ENCODE measurements around the gene SLC16A3.

GRCh38 chr17:82194765-82195164, 34.1 kb upstream of the SLC16A3 start:
- TF ChIP-seq CTCF (IDR thresholded peaks at IDR 0.05) (no peak), EZH2 (IDR thresholded peaks at IDR 0.05) (no peak)

Data from neural progenitor cell (in vitro differentiated cells).